Measurements from ENCODE around the gene ADAM19. TPM values are rescaled to one million over a fixed set of nuclear protein-coding genes. Genes with fewer than 3 reads are reported as not detected.

ADAM19 gene
- total RNA-seq, 1 donor from 2014 or later = 4.9 TPM

DNA sequence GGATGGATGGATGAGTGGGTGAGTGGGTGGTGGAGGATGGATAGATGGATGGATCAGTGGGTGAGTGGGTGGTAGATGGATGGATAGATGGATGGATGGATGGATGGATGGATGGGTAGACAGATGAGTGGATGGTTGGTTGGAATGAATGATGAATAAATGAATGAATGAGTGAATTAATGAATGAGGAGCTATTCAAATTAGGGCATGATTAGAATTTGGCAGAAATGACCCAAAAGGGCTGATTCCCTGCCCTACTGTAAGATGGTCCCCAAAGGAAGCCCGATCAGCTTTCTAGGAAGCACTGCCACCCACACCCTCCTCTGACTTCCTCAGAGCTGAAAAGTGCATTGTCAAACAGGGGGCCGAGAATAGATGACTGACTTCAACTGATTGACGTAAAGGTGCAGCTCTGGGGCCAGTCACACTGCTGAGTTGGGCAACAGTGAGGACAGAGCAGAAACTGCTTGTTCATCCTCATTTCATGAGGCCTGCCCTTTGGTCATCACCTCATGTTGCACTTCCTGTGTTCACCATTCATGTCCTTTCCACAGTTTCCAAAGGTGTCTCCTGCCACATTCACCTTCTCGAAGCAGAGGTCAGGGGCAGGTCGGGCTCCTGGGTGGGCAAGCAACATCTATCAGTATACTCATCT lies 81.3 kb downstream of the ADAM19 start:
- H3K4me3 ChIP-seq = no peak overlapping the region
- TF ChIP-seq POLR2A (IDR thresholded peaks at IDR 0.05) (no peak), POLR2AphosphoS5 (IDR thresholded peaks at IDR 0.05; ENCODE audit: insufficient read depth in 1 of 2, low read depth in 1 of 2) (no peak), CTCF (IDR thresholded peaks at IDR 0.05) (no peak)
- no peak overlapping the region for H3K27ac ChIP-seq
- DNase-seq (ENCODE audit: extremely low spot score in 2 of 2) = no peak
- H3K4me1 ChIP-seq = no peaks in the 10 kb centered on the region
- intact Hi-C loops (cut with DNase I) = no loop called here
- H3K27me3 ChIP-seq = no peaks in the 10 kb centered on the region
- no peaks in the 10 kb centered on the region for H3K9me3 ChIP-seq
- H3K36me3 ChIP-seq = no peaks in the 10 kb centered on the region

GRCh38 chr5:157492886-157493285 lies 82.7 kb downstream of the ADAM19 start:
- no peak for TF ChIP-seq POLR2AphosphoS5 (IDR thresholded peaks at IDR 0.05; ENCODE audit: insufficient read depth in 1 of 2, low read depth in 1 of 2)
- TF ChIP-seq CTCF (IDR thresholded peaks at IDR 0.05) = no peak
- no peak for TF ChIP-seq POLR2A (IDR thresholded peaks at IDR 0.05)
- no peak overlapping the region for H3K27ac ChIP-seq

GRCh38 chr5:157491471-157491995 lies 84.0 kb downstream of the ADAM19 start:
- intact Hi-C loops (cut with DNase I) = no loop called here
- H3K27ac ChIP-seq = no peak overlapping the region
- H3K27me3 ChIP-seq = no peaks in the 10 kb centered on the region
- H3K36me3 ChIP-seq = no peaks in the 10 kb centered on the region
- H3K4me3 ChIP-seq = no peak overlapping the region
- H3K9me3 ChIP-seq = no peaks in the 10 kb centered on the region
- no peaks in the 10 kb centered on the region for H3K4me1 ChIP-seq
- no peak for DNase-seq (ENCODE audit: extremely low spot score in 2 of 2)
- TF ChIP-seq POLR2A (IDR thresholded peaks at IDR 0.05) (no peak), POLR2AphosphoS5 (IDR thresholded peaks at IDR 0.05; ENCODE audit: insufficient read depth in 1 of 2, low read depth in 1 of 2) (no peak), CTCF (IDR thresholded peaks at IDR 0.05) (no peak)

More at GRCh38 chr5:157492886-157493285, 82.7 kb downstream of the ADAM19 start:
- intact Hi-C loops (cut with DNase I) = no loop called here
- no peak for DNase-seq (ENCODE audit: extremely low spot score in 2 of 2)
- no peaks in the 10 kb centered on the region for H3K9me3 ChIP-seq
- H3K4me3 ChIP-seq = no peak overlapping the region
- no peaks in the 10 kb centered on the region for H3K27me3 ChIP-seq
- H3K36me3 ChIP-seq = no peaks in the 10 kb centered on the region
- no peaks in the 10 kb centered on the region for H3K4me1 ChIP-seq

- Histone ChIP-seq H3K4me3 (no peak overlapping the region), H3K36me3 (no peaks in the 10 kb centered on the region), H3K27me3 (no peaks in the 10 kb centered on the region), H3K27ac (no peak overlapping the region), H3K9me3 (no peaks in the 10 kb centered on the region), H3K4me1 (no peaks in the 10 kb centered on the region)
- no peak for DNase-seq (ENCODE audit: extremely low spot score in 2 of 2)
- no peak for TF ChIP-seq POLR2A (IDR thresholded peaks at IDR 0.05)
- TF ChIP-seq CTCF (IDR thresholded peaks at IDR 0.05) = no peak
- TF ChIP-seq POLR2AphosphoS5 (IDR thresholded peaks at IDR 0.05; ENCODE audit: insufficient read depth in 1 of 2, low read depth in 1 of 2) = no peak
- intact Hi-C loops (cut with DNase I) = no loop called here
These were observed 88.2 kb downstream of the ADAM19 start for GRCh38 chr5:157487358-157487757.

- Histone ChIP-seq H3K27me3 (no peaks in the 10 kb centered on the region), H3K4me1 (no peaks in the 10 kb centered on the region), H3K9me3 (no peaks in the 10 kb centered on the region), H3K4me3 (no peak overlapping the region), H3K27ac (no peak overlapping the region), H3K36me3 (no peaks in the 10 kb centered on the region)
- DNase-seq (ENCODE audit: extremely low spot score in 2 of 2) = no peak
- TF ChIP-seq CTCF (IDR thresholded peaks at IDR 0.05) = no peak
- TF ChIP-seq POLR2AphosphoS5 (IDR thresholded peaks at IDR 0.05; ENCODE audit: insufficient read depth in 1 of 2, low read depth in 1 of 2) = no peak
- no peak for TF ChIP-seq POLR2A (IDR thresholded peaks at IDR 0.05)
- intact Hi-C loops (cut with DNase I) = no loop called here
These were observed 88.7 kb downstream of the ADAM19 start for GRCh38 chr5:157486861-157487260.
